ENCODE data around the gene FANCM.

FANCM gene

DNA sequence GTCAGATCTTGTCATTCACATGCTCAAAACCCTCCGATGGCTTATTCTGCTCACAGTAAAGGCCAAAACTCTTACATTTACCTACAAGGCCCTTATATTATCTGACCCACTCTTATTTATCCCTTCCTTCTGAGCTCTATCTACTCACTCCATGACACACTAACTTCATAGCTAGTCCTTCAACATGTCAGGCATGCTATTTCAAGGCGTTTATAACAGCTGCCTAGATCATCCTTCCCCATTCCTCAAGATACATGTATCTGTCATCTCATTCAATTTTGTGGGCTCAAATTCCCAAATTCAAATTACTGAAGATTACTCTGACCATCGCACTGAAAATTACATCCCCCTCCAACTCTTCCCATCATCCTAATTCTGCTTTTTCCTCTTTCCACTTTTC is 110.4 kb downstream of the FANCM start:
- no peak for DNase-seq (ENCODE audit: low spot score)

DNA sequence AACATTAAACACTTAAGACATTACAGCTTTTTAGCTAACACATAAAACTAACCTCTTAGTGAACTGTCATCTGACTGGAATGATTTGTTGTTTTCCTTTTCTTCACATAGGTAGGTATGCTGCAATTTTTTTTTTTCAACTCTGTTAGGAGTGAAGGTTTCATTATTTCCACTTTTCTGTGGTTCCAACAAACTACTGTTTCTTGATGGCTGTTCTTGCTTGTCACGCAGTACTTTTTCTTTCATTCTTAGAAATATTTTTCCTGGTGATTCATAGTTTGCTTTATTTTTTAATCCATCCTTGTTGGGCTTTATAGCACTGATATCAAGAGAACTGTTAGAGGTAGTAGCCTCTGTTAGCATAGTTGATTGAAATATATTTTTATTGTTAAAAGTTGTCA is 111.0 kb downstream of the FANCM start:
- no peak for DNase-seq (ENCODE audit: low spot score)

- DNase-seq (ENCODE audit: low spot score), result no peak
Observed at GRCh38 chr14:45247427-45247826, 111.7 kb downstream of the FANCM start.

DNA sequence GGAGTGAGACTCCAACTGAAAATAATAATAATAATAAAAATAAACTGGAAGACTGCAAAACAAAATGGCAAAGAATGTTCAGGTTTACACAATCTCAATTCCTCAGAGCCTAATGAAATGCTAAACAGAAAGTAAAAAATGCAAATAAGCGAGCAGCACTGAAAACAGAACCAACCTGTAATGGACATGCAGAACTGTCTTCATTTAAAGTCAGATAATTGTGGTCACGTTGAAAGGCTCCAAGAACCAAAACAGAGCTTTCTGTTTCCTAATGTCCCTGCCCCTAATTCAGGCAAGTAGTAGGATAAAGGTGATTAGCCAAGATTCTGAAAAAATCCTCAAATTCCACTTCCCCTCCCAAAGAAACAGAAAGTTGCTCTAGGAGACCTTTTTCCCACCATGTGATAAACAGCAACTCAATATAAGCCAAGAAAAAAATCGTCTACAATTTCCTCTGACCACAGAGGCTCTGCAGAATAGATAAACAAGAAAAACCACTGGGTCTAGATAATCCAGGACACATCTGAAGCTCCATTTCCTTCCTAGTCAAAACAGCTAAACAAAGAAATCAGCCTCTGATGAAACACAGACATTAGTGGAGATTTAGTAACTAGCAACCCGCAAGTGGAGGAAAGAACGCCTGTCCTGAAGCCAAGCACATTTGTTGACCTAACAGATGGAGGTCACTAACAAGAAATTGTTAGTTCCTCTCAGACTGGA is 114.3 kb downstream of the FANCM start:
- no peak for DNase-seq (ENCODE audit: low spot score)

Data from CD4-positive, alpha-beta T cell treated with Interleukin-15 for 4 hours (primary cell).